Epithelial cell of esophagus (primary cell): ENCODE results near the gene TMPRSS9.

Experiments used
- DNase-seq: peaks from one replicate; pipeline ENCODE4 v3.0.0; 2010; ENCODE audit warnings: low read depth
- H3K4me3 ChIP-seq: 2 replicates; pipeline ENCODE4 v1.5.1; 2011; ENCODE audit warnings: mild to moderate bottlenecking, low read length, control low read depth
- CTCF ChIP-seq: IDR thresholded peaks from 2 replicates; pipeline ENCODE4 v1.5.1; 2011; ENCODE audit warnings: low read depth, mild to moderate bottlenecking, low read length, control low read depth, inconsistent platforms; ENCODE audit not compliant: insufficient read depth; ENCODE audit errors: missing control alignments

Gene TMPRSS9

GRCh38 chr19:2374808-2375207 lies 14.7 kb downstream of the TMPRSS9 start:
- no peak for TF ChIP-seq CTCF
- no peak for DNase-seq

GRCh38 chr19:2375353-2376121 lies 15.5 kb downstream of the TMPRSS9 start:
- TF ChIP-seq CTCF: no peak
- no peak overlapping the region for H3K4me3 ChIP-seq
- no peak for DNase-seq

More at GRCh38 chr19:2374808-2375207, 14.7 kb downstream of the TMPRSS9 start:
- no peak overlapping the region for H3K4me3 ChIP-seq

- DNase-seq: no peak
- TF ChIP-seq CTCF: no peak
- H3K4me3 ChIP-seq: no peak overlapping the region
These were observed 16.9 kb downstream of the TMPRSS9 start for GRCh38 chr19:2376784-2377519.

- no peak for DNase-seq
- no peak overlapping the region for H3K4me3 ChIP-seq
- TF ChIP-seq CTCF: no peak
These were observed 20.5 kb downstream of the TMPRSS9 start for GRCh38 chr19:2380567-2380966.

GRCh38 chr19:2381148-2381820 lies 21.2 kb downstream of the TMPRSS9 start:
- DNase-seq: no peak
- no peak overlapping the region for H3K4me3 ChIP-seq
- TF ChIP-seq CTCF: no peak

- H3K4me3 ChIP-seq: no peak overlapping the region
- DNase-seq: no peak
- TF ChIP-seq CTCF: no peak
These were observed 22.6 kb downstream of the TMPRSS9 start for GRCh38 chr19:2382530-2383222.
